NCI-H2227 (cell line): ENCODE measurements around the gene TPSAB1.

Experiments used
- DNase-seq: peaks from one replicate; lab custom pipeline; 2025; ENCODE audit not compliant: unreplicated experiment; lab: John Stamatoyannopoulos, UW

TPSAB1 gene

DNA sequence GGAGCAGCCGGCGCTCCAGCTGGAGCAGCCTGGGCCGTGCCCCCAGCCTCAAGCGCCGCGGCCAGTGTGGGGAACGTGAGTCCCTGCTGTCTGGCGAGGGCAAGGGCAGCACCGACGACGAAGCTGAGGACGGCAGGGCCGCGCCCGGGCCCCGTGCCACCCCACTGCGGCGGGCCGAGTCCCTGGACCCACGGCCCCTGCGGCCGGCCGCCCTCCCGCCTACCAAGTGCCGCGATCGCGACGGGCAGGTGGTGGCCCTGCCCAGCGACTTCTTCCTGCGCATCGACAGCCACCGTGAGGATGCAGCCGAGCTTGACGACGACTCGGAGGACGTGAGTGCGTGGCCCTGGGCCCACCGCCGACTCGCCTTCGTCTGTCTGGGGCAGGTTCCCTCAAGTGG lies 31.4 kb upstream of the TPSAB1 start:
- no peak for DNase-seq

DNA sequence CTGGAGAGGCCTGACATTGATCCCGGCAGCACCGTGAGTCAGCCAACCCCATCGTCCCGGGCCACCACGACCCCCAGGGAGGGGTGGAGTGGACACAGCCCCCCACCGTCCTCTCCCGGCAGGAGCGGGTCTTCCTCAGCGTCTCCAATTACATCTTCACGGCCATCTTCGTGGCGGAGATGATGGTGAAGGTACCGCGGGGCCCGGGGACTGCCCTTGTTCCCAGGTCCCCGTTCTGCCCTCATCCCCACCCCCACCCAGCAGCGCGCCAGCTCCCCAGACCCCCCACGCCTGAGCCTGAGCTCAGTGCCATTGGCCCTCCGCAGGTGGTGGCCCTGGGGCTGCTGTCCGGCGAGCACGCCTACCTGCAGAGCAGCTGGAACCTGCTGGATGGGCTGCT lies 30.0 kb upstream of the TPSAB1 start:
- no peak for DNase-seq

DNA sequence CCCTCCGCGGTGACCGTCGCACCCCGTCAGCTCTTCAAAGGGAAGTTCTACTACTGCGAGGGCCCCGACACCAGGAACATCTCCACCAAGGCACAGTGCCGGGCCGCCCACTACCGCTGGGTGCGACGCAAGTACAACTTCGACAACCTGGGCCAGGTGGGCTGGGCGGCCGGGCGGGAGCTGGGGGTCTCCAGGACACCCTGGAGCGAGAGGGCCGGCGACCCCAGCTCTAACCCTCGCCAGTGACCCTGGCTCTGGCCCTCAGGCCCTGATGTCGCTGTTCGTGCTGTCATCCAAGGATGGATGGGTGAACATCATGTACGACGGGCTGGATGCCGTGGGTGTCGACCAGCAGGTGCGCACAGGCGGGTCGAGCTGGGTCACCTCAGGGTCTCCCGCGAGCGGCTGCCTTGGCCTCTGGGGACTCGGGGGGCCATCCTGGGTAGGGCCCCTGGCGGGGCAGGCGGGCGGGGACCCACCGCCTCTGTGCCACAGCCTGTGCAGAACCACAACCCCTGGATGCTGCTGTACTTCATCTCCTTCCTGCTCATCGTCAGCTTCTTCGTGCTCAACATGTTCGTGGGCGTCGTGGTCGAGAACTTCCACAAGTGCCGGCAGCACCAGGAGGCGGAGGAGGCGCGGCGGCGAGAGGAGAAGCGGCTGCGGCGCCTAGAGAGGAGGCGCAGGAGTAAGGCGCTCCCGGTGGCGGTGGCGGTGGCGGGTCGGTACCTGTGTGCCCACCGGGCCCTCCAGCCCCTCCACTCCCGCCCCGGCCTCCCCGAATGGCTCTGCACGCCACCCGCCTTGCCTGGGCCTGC lies 28.8 kb upstream of the TPSAB1 start:
- no peak for DNase-seq

DNA sequence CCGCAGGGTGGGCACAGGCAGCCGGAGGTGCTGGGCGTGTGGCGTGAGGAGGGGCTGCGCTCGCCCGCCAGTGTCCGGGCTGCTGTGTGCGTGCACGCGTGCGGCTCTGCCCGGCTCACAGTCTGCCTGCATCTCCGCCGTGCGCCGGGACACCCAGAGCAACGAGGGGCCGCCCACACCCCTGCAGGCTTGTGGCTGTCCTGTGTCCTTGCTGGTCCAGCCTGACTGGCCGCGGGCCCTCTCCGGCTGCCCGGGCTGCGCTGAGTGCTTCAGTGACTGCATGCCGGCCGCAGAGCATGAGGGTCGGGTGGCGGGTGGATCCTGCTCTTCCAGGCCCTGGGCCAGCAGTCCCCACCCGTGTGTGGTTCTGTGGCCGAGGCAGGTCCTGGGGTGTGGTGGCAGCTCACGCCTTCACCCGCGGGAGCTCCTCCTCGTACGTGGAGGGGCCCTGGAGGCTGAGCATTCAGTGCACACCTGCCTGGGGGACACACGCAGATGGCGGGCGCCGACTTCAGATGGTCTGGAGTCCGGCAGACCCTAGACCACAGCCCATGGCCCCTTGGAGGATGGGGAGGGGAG lies 27.8 kb upstream of the TPSAB1 start:
- no peak for DNase-seq

DNA sequence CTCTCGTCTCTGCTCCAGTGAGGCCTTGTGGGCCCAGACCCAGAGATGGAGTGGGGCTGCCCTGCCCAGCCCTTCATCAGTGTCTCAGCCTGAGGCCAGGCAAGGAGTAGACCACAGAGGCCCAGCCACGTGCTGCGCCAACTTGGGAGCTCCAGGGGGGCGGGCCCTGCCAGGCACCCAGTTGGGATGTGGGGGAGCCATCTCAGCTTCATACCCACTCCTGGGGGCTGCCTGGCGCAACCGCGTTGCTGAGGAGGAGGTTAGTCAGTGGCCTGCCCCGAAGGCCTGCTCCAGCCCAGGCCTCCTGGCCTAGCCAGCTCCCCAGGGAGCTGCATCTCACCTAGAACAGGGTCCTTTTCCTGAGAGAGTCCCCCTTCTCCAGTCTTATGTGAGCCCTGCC lies 27.3 kb upstream of the TPSAB1 start:
- DNase-seq = no peak

DNA sequence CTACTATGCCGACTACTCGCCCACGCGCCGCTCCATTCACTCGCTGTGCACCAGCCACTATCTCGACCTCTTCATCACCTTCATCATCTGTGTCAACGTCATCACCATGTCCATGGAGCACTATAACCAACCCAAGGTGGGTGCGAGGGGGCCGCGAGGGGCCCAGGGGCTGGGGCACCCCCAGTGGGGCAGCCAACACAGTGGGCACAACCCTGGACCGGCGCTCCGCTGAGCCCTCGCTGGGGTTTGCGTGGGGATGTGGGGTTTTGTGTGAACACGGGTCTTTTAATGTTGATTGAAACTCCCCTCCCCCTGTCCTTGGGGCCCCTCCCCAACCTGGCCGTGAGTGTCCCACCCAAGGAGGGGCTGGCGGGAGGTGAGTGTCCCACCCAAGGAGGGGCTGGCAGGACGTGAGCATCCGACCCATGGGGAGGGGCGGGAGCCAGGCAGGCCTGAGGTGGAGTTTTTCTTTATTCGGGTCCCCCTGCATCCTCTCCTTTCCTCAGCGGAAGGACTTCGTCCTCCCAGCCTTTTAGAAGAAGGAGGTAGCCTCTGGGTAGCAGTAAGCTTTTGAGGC lies 26.6 kb upstream of the TPSAB1 start:
- no peak for DNase-seq

DNA sequence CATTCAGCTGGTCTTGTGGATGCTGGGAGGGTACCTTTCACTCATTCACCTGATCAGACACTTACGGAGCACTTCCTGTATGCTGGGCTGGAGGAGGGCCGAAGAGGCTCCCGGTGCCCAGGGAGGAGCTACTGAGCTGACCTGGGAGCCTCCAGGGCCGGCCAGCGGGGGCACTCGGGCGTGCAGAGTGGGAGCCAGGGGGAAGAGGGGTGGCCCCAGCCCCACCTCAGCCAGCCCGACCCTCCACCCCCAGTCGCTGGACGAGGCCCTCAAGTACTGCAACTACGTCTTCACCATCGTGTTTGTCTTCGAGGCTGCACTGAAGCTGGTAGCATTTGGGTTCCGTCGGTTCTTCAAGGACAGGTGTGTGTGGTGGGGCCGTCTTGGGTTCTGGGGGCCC lies 25.8 kb upstream of the TPSAB1 start:
- DNase-seq = no peak

DNA sequence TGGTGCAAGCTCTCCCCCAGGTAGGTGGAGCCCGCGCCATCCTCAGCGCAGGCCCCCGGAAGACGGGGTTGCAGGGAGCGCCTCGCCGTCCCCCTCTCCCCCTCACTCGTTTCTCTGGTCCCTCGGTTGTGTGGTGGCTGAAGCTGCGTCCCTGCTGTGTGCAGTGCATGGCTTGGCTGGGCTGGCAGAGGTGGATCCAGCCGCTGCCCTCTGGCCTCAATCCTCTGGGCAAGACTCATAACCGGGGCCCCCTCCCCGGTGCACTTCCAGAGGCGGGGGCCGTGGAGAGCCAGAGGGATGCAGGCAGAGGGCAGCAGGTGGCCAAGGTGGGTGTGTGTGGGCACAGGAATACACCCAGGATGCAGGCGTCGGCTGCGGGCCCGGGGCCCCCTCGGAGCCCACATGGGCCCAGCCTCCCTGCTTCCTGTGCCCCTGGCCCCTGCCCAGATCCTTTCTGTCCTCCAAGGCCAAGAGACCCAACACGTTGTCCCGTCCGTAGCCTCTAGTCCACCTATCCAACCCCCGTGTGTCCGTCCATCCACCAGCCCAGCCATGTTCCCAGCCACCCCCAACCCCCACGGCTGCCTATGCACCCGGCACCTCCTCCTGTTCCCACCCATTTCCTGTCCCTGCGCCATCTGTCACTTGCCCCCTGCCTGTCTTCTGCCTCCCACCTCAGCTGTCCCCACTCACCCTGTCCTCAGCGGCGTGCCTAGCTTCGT lies 24.8 kb upstream of the TPSAB1 start:
- DNase-seq = no peak

DNA sequence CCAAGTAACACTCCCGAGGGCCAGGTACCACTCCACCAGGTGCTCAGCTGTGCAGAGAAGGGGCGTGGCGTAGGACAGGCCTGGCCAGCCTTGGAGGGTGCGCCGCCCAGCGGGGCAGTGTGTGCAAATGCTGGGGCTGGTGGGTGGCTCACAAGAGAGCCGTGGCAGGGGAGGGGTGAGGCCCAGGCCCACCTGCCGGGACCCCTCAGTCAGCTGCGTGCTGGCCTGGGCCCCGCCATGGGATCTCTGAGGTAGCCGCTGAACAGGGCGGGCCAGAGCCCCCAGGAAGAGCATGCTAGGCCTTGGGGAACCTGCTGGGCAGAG lies 24.2 kb upstream of the TPSAB1 start:
- no peak for DNase-seq

DNA sequence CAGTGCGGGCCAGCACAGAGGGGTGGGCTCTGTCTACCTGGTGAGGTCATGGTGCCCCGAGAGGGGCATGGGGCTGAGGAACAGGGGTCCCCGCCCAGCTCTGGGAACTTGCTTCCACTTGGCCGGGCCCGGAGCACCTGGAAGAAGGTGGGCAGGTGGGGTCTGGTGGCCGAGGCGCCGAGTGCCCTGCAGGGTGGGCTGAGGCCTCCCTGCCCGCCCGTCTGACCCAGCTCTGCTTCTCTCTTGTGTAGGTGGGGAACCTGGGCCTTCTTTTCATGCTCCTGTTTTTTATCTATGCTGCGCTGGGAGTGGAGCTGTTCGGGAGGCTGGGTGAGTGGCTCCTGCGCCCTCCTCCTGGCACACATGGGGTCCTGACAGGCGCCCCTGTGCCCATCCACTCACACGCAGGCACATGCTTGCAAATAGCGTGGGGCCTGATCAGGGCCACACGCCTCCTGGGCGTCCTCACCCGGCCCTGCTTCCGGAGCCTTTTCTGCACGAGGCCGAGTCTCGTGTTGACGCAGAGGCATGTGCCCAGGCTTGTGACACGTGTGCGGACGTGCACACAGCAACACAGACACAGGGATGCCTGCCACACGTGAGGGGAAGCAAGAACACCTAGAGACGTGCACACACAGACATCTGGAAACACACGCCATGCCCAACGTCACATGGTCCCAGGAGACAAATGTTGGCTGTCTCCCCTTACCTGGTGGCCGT lies 23.7 kb upstream of the TPSAB1 start:
- no peak for DNase-seq

DNA sequence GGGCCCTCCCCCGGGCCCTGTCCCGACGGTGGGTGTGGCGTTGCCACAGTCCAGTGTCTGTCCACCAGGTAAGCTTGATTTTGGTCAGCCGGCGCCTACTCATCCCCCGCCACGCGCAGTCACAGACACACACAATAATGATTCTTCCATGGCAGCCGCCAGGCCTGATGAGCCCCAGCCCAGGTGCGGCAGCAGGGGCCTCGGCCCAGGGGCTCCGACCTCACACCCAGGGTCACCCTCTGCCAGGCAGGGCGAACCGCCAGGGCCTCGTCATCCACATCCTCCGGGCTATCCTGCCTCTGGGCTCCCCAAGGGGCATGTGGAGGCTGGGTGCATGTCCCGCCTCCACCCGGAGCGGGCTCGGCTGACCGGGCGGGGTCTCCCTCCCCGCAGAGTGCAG lies 23.0 kb upstream of the TPSAB1 start:
- no peak for DNase-seq

DNA sequence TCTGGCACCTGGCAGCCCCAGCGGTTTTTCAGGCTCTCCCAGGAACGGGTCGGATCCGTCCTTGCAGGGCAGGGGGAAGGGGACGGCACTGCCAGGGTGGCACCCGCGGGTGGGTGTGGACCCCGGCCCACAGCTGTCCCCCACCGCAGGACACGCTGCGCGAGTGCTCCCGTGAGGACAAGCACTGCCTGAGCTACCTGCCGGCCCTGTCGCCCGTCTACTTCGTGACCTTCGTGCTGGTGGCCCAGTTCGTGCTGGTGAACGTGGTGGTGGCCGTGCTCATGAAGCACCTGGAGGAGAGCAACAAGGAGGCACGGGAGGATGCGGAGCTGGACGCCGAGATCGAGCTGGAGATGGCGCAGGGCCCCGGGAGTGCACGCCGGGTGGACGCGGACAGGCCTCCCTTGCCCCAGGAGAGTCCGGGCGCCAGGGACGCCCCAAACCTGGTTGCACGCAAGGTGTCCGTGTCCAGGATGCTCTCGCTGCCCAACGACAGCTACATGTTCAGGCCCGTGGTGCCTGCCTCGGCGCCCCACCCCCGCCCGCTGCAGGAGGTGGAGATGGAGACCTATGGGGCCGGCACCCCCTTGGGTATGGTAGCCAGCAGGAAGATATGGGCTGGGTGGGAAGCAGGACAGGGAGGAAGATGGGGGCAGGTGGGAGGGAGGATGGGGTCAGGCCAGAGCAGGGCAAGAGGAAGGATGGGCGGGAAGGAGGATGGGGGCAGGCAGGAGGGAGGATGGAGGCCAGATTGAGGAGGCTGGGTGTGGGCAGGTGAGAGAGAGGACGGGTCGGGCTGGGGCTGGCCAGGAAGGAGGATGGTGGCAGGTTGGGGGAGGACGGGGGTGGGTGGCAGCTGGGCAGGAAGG lies 22.2 kb upstream of the TPSAB1 start:
- DNase-seq = no peak

DNA sequence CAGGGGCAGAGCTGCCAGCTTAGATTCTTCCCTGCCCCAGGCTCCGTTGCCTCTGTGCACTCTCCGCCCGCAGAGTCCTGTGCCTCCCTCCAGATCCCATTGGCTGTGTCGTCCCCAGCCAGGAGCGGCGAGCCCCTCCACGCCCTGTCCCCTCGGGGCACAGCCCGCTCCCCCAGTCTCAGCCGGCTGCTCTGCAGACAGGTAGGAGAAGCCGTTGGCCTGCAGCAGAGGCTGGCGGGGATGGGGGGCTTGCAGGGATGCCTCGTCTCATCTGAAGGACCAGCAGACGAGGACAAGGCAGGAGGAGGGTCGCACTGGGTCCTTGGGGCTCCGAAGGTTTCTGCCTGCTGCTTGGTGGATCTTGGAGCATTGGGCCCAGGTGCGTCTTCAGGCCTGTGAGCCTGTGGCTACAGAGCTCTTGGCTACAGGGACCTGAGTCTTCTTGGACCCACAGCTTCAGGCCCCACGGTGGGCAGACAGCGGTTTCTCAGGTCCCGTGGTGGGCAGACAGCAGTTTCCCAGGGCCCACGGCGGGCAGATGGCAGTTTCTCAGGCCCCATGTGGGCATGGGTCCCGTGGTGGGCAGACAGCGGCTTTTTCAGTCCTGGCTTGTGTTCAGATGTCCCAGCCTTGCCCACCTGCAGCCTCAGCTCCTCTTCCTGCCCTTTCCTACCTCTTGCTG lies 21.4 kb upstream of the TPSAB1 start:
- DNase-seq = no peak

DNA sequence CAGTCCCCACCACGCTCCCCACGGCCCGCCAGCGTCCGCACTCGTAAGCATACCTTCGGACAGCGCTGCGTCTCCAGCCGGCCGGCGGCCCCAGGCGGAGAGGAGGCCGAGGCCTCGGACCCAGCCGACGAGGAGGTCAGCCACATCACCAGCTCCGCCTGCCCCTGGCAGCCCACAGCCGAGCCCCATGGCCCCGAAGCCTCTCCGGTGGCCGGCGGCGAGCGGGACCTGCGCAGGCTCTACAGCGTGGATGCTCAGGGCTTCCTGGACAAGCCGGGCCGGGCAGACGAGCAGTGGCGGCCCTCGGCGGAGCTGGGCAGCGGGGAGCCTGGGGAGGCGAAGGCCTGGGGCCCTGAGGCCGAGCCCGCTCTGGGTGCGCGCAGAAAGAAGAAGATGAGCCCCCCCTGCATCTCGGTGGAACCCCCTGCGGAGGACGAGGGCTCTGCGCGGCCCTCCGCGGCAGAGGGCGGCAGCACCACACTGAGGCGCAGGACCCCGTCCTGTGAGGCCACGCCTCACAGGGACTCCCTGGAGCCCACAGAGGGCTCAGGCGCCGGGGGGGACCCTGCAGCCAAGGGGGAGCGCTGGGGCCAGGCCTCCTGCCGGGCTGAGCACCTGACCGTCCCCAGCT lies 20.3 kb upstream of the TPSAB1 start:
- no peak for DNase-seq

DNA sequence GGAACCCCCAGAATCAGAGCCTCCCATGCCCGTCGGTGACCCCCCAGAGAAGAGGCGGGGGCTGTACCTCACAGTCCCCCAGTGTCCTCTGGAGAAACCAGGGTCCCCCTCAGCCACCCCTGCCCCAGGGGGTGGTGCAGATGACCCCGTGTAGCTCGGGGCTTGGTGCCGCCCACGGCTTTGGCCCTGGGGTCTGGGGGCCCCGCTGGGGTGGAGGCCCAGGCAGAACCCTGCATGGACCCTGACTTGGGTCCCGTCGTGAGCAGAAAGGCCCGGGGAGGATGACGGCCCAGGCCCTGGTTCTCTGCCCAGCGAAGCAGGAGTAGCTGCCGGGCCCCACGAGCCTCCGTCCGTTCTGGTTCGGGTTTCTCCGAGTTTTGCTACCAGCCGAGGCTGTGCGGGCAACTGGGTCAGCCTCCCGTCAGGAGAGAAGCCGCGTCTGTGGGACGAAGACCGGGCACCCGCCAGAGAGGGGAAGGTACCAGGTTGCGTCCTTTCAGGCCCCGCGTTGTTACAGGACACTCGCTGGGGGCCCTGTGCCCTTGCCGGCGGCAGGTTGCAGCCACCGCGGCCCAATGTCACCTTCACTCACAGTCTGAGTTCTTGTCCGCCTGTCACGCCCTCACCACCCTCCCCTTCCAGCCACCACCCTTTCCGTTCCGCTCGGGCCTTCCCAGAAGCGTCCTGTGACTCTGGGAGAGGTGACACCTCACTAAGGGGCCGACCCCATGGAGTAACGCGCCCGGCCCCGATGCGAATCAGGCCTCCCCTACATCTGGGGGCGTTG lies 19.5 kb upstream of the TPSAB1 start:
- no peak for DNase-seq

DNA sequence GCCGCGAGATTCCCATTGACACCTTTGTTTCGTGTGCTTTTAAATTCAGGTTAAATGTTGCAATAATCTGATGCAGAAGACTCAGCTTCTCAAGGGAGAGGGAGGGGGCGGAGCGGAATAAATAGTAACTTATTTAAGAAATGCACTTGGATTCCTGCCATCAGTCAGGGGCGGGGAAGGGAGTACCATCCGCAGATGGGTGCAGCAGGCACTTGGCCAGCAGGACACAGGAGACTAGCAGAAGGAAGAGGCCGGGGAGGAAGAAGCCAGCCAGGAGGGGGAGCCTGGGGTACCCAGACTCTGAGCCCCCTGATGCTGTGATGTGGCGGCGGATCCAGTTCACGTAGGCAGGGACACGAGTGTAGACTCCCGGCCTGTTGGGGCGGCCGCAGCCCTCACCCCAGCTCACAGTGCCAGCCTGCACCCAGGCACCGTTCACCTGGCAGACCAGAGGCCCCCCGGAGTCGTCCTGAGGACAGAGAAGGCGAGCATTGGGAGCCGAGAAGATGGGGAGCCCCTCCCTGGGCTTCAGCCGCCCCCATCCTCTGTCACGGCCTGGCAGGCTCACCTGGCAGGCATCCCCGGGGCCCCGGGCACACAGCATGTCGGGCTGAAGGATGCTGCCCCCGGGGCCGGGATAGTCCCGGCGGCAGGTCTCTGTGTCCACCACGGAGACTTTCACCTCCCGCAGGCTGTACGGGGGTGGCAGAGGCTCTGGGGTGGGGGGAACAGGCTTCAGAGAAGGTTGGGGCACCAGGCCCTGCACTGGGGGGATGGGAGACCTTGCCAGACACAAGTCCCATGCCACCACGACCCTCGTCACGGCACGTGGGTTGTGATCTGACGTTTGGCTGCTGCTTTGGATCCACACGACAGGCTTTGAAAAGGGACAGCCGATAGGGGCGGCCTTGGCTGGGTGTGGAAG lies 18.6 kb upstream of the TPSAB1 start:
- no peak for DNase-seq

DNA sequence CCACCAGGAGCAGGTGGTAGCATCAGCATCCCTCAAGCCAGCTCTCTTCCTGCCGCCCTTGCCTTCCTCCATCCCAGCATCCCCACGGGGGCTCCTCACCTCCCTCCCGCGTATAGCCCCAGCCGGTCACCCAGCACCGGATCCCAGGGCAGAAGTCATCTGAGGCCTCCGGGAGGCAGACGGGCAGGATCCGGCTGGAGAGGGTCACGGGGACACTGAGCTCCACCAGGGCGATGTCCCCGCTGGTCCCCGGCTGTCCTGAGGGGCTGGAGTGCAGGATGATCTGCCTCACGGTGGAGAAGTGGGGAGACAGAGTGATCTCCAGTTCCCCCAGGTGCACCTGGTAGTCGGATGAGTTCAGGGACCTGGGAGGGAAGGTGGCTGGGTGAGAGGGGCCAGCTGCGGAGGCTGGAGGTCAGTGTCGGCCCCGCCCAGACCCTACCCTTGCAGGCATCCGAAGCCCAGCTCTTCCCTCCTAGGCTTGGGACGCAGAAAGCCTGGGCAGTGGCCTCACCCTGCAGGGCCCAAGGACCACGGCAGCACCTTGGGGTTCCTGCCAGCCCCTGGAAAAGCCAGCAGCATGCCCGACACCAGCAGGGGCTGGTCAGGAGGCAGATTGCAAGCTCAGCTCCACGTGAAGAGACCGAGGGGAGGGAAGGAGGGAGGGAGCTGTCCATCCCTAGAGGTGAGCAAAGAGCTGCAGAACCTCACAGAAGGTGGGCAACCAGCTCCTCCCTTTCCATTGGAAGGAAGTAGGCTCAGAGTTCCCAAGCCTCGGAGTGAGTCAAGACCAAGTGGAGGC lies 17.8 kb upstream of the TPSAB1 start:
- DNase-seq = no peak
